ENCODE results near the gene IGSF3.
"Not testable (repeated sequence)": the region's sequence is repeated elsewhere in the genome, so short reads cannot be mapped to it uniquely, and the experiment has no call there.

IGSF3 gene

GRCh38 chr1:116572771-116573430, 94.6 kb downstream of the IGSF3 start:
- DNase-seq, result no peak

- no peak for DNase-seq
These were observed 95.4 kb downstream of the IGSF3 start for GRCh38 chr1:116572099-116572498.

GRCh38 chr1:116571215-116571919, 96.2 kb downstream of the IGSF3 start:
- no peak for DNase-seq

- DNase-seq, result peak; percentile 66
These were observed 96.9 kb downstream of the IGSF3 start, which contains the start of gene CD58 for GRCh38 chr1:116570358-116571214. Gene CD58, minus strand, starts transcription at chr1:116571026. Its CDS starts 54 bp downstream, at chr1:116570972.

- DNase-seq, result peak; percentile 23
These were observed 97.7 kb downstream of the IGSF3 start for GRCh38 chr1:116569776-116570357.

- DNase-seq, result no peak
These were observed 98.2 kb downstream of the IGSF3 start for GRCh38 chr1:116569381-116569670.

GRCh38 chr1:116568662-116569380, 98.7 kb downstream of the IGSF3 start:
- no peak for DNase-seq

- no peak for DNase-seq
These were observed 99.5 kb downstream of the IGSF3 start for GRCh38 chr1:116567790-116568661.

- no peak for DNase-seq
These were observed 102.3 kb downstream of the IGSF3 start for GRCh38 chr1:116565222-116565621.

GRCh38 chr1:116564426-116564825, 103.1 kb downstream of the IGSF3 start:
- no peak for DNase-seq

GRCh38 chr1:116562465-116562864, 105.1 kb downstream of the IGSF3 start:
- DNase-seq, result not testable (repeated sequence)

GRCh38 chr1:116561563-116561962, 106.0 kb downstream of the IGSF3 start:
- DNase-seq, result no peak

GRCh38 chr1:116560704-116561490, 106.6 kb downstream of the IGSF3 start:
- DNase-seq, result no peak

GRCh38 chr1:116559304-116559761, 108.2 kb downstream of the IGSF3 start:
- DNase-seq, result no peak

- DNase-seq, result no peak
These were observed 109.0 kb downstream of the IGSF3 start for GRCh38 chr1:116558571-116558970.

- DNase-seq, result no peak
These were observed 109.4 kb downstream of the IGSF3 start for GRCh38 chr1:116558140-116558549.

- DNase-seq, result no peak
These were observed 110.1 kb downstream of the IGSF3 start for GRCh38 chr1:116557323-116557878.

GRCh38 chr1:116556289-116557006, 111.1 kb downstream of the IGSF3 start:
- peak; percentile 60 for DNase-seq

- no peak for DNase-seq
These were observed 112.6 kb downstream of the IGSF3 start for GRCh38 chr1:116554924-116555323.
